ENCODE data around the gene SCGB1D1. TPM values are rescaled to one million over a fixed set of nuclear protein-coding genes. Genes with fewer than 3 reads are reported as not detected.

SCGB1D1 gene, protein sequence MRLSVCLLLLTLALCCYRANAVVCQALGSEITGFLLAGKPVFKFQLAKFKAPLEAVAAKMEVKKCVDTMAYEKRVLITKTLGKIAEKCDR
- total RNA-seq, result not detected in 2 replicates

DNA sequence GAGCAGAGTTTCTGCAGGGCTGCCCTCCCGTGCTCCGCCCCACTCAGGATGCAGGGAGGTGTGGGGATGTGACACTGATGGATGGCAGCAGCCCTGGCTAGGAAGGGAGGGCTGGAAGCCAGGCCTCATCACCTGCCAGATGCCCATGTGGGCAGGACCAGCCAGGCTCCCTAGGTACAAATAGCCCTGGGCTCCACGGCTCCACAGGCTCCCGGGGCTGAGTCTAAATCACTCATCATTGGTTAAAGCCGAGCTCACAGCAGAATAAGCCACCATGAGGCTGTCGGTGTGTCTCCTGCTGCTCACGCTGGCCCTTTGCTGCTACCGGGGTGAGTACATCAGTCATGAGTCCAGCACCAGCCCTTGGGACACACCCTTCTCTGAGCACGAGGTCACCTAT lies at the start of gene SCGB1D1:
SCGB1D1 (plus strand) TSS at position 206 of the 400 bp plus-strand sequence; CDS start at position 275, 69 bp downstream.

GRCh38 chr11:62242021-62242420 lies 52.0 kb downstream of the SCGB1D1 start, which contains the start of gene SCGB1D2:
Gene SCGB1D2, plus strand, starts transcription at chr11:62242239. Its CDS starts 69 bp downstream, at chr11:62242308.

Other genes starting within 250 kb of the SCGB1D1 start
- not detected in 2 replicates for gene BEST1, start 239.9 kb upstream of the SCGB1D1 start, total RNA-seq
- 388 and 673 TPM in 2 replicates for gene FTH1, start 222.6 kb upstream of the SCGB1D1 start, total RNA-seq
- gene INCENP, start 66.2 kb upstream of the SCGB1D1 start, total RNA-seq, result 34.3 and 52.5 TPM in 2 replicates
- not detected in 2 replicates for gene SCGB2A1, start 18.5 kb downstream of the SCGB1D1 start, total RNA-seq
- not detected in 2 replicates for gene SCGB1D2, start 52.0 kb downstream of the SCGB1D1 start, total RNA-seq
- not detected in 2 replicates for gene SCGB2A2, start 79.9 kb downstream of the SCGB1D1 start, total RNA-seq
- not detected in 2 replicates for gene SCGB1D4, start 108.9 kb downstream of the SCGB1D1 start, total RNA-seq
- gene ASRGL1, start 147.2 kb downstream of the SCGB1D1 start, total RNA-seq, result 10.5 and 16.7 TPM in 2 replicates
- not detected in 2 replicates for gene SCGB1A1, start 228.8 kb downstream of the SCGB1D1 start, total RNA-seq

All from vein endothelial cell (primary cell).